T-cell (primary cell): ENCODE results near the gene AATK. TPM values are rescaled to one million over a fixed set of nuclear protein-coding genes. Genes with fewer than 3 reads are reported as not detected.

ENCODE experiments used
- ATAC-seq, 4 experiments: fragments of 200-7000 bp in 3 of 4; fragments of 150-1000 bp in 1 of 4; cut with Tn5 transposase; replicated peaks in 1 of 4; 1 replicate in 3 of 4; 2 replicates in 1 of 4; pipeline ENCODE4 v1.10.0; 2021; ENCODE audit warnings: moderate library complexity in 3 of 4, mild to moderate bottlenecking in 2 of 4, moderate number of reproducible peaks in 1 of 4
- CTCF ChIA-PET, 2 donors: fragments of 300-600 bp; sonication (Branson Sonifier 250); formaldehyde crosslinking; loops; one replicate each; lab custom pipeline; 2022; ENCODE audit warnings: antibody characterized with exemption in 2 of 2; lab: Charles Lee
- POLR2A ChIA-PET, 2 donors: fragments of 300-600 bp; sonication (Branson Sonifier 250); formaldehyde crosslinking; loops; one replicate each; lab custom pipeline; 2022; ENCODE audit warnings: antibody characterized with exemption in 2 of 2; lab: Charles Lee
- DNase-seq, 35 experiments: peaks; one replicate each; pipeline versions ENCODE4 v3.0.0 to v3.0.0-alpha.2; 2013 to 2023
- H3K27ac ChIP-seq: one replicate; pipeline ENCODE4 v1.5.1; 2013; ENCODE audit warnings: low read length
- H3K27me3 ChIP-seq, 2 experiments: replicated peaks in 1 of 2; 1 replicate in 1 of 2; 2 replicates in 1 of 2; pipeline versions ENCODE4 v1.6.1 to v1.7.0; 2013; ENCODE audit warnings: low read length in 1 of 2, mixed read lengths in 1 of 2; ENCODE audit not compliant: control insufficient read depth in 2 of 2, insufficient read depth in 2 of 2; ENCODE audit errors: extremely low read depth in 1 of 2
- H3K36me3 ChIP-seq, 2 donors: 1 replicate in 1 of 2; 2 replicates in 1 of 2; pipeline versions ENCODE4 v1.6.1 to v1.7.0; 2013; ENCODE audit warnings: low read length in 1 of 2; ENCODE audit not compliant: control insufficient read depth in 2 of 2, insufficient read depth in 1 of 2; ENCODE audit errors: extremely low read depth in 1 of 2
- H3K4me1 ChIP-seq, 2 experiments: 1 replicate in 1 of 2; 2 replicates in 1 of 2; pipeline versions ENCODE4 v1.6.1 to v1.7.0; 2013; ENCODE audit warnings: low read length in 2 of 2, mixed read lengths in 1 of 2; ENCODE audit not compliant: insufficient read depth in 2 of 2, control insufficient read depth in 1 of 2; ENCODE audit errors: extremely low read depth in 1 of 2
- H3K4me3 ChIP-seq, 2 donors: 1 replicate in 1 of 2; 2 replicates in 1 of 2; pipeline versions ENCODE4 v1.5.1 to v1.7.0; 2013; ENCODE audit warnings: mild to moderate bottlenecking in 2 of 2, low read length in 1 of 2, moderate library complexity in 1 of 2; ENCODE audit not compliant: control insufficient read depth in 1 of 2; ENCODE audit errors: extremely low read depth in 1 of 2
- H3K9me3 ChIP-seq: 2 replicates; pipeline ENCODE4 v1.7.0; 2013
- H3K27ac Mint-ChIP-seq, 2 donors: one replicate each; pipeline ENCODE4 v1.8.0; 2020 to 2021; ENCODE audit warnings: mild to moderate bottlenecking in 2 of 2, mixed read lengths in 2 of 2
- H3K27me3 Mint-ChIP-seq, 2 donors: one replicate each; pipeline ENCODE4 v1.8.0; 2021 to 2022; ENCODE audit warnings: mixed read lengths in 2 of 2
- H3K36me3 Mint-ChIP-seq: one replicate; pipeline ENCODE4 v1.8.0; 2021; ENCODE audit warnings: mixed read lengths
- H3K4me1 Mint-ChIP-seq, 3 donors: one replicate each; pipeline ENCODE4 v1.8.0; 2020 to 2022; ENCODE audit warnings: mixed read lengths in 3 of 3, mild to moderate bottlenecking in 1 of 3
- H3K4me3 Mint-ChIP-seq, 3 donors: one replicate each; pipeline ENCODE4 v1.8.0; 2020 to 2022; ENCODE audit warnings: mild to moderate bottlenecking in 3 of 3, mixed read lengths in 3 of 3, moderate library complexity in 3 of 3
- H3K9me3 Mint-ChIP-seq, 3 donors: one replicate each; pipeline ENCODE4 v1.8.0; 2020 to 2022; ENCODE audit warnings: mixed read lengths in 3 of 3
- WGBS: methylation state at CpG from one replicate; pipeline ENCODE4 v1.1.5; 2013; ENCODE audit warnings: missing lambda C conversion rate; ENCODE audit not compliant: insufficient coverage; 5-methylcytosine and 5-hydroxymethylcytosine counted together
- total RNA-seq, 35 experiments: library from RNA in 6 of 35; stranded (reverse) in 6 of 35; fragments of 120-200 nt in 1 of 35; gene quantifications; one replicate each; pipeline versions ENCODE4 v1.2.1 to v1.2.4 and lab custom pipeline; 2013 to 2026

AATK gene
- total RNA-seq, 5 donors from 2014 or later (not counting 1 experiment from before 2014, with no cell fraction given), result 0.63 to 11.1 (median 0.72) TPM

DNA sequence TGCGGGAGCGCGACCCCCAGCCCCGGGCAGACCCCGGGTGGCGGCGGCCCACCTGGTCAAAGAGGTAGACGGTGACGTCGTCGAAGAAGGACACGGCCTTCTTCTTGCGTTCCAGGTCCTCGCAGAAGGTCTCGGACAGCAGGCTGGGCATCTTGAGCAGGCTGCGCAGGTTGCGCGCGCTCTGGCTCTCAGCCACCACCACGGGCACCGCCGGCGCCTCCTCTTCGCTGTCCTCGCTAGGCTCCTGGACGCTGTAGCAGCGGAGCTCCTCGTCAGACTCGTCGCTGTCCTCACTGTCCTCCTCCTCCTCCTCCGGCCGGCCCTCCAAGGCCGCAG lies 45.9 kb downstream of the AATK start:
- Mint-ChIP-seq H3K4me3 (no peak overlapping the region), H3K27ac (no peak overlapping the region), H3K27me3 (peaks cover 0 to 4% of the 10 kb centered on the region in 2 donors), H3K36me3 (no peaks in the 10 kb centered on the region), H3K4me1 (peaks cover 0 to 6% (median 5%) of the 10 kb centered on the region in 3 donors), H3K9me3 (no peaks in the 10 kb centered on the region)
- Histone ChIP-seq H3K27ac (no peak overlapping the region), H3K4me1 (peaks cover 0 to 14% of the 10 kb centered on the region in 2 experiments), H3K9me3 (no peaks in the 10 kb centered on the region), H3K36me3 (no peaks in the 10 kb centered on the region), H3K27me3 (peaks cover 0 to 33% of the 10 kb centered on the region in 2 experiments), H3K4me3 (no peak overlapping the region)
- ChIA-PET CTCF (no interaction called here), POLR2A (no interaction called here)
- 97% methylated on average over 33 of the region's 33 CpGs for WGBS
- ATAC-seq (no peak), DNase-seq (no peak)

DNA sequence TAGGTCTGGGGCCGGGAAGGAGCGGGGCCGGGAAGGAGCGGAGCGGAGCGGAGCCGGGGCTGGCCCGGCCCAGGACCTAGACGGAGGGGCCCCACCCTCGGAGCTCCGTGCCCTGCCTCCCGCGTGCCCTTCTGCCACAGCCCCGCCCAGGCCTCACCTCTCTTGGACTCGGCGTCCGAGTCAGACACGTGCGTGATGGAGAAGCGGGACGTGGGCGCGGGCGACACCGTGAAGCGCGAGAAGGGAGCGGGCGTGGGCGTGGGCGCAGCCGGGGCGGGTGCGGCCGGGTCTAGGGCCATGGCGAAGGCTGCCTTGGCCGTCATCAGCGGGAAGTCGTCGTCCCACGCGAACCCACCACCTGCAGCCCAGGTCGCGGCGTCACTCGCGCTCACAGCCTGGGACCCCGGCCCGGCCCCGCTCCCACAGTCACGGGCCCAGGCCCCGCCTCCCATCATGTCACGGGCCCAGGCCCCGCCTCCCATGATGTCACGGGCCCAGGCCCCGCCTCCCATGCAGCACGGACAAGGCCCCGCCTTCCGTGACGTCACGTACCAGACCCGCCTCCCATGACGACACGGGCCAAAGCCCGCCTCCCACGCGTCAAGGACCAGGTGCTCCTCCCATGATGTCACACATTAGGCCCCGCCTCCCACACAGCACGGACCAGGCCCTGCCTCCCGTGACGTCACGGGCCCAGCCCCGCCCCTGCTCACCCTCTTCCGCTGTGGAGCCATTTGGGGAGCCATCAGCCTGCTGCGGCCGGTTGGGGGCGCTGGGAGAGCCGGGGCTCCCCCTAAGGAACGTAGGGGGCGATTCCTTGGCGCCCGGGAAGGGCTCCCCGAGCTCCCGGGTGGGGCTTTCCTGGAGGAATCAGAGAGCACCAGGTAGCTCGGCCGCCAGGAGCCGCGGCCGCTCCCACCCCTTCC lies 46.5 kb downstream of the AATK start:
- WGBS, result 43% methylated on average over 76 of the region's 89 CpGs
- H3K4me3 ChIP-seq, result peak overlapping the region; percentile 19 to 26
- ChIA-PET POLR2A (no interaction called here), CTCF (interaction anchor here in 1 of 2 donors (0.5 kb wide), 1 partner anchor 973 kb away, joined by 3 read pairs; no protein-coding TSS in a partner anchor)
- peaks cover 0 to 14% of the 10 kb centered on the region in 2 experiments for H3K4me1 ChIP-seq
- peak; percentile 58 to 84 (median 66) for ATAC-seq
- Mint-ChIP-seq H3K9me3 (no peaks in the 10 kb centered on the region), H3K4me3 (peak overlapping the region in 2 of 3 donors; percentile 58 to 59), H3K27ac (no peak overlapping the region), H3K27me3 (peaks cover 0 to 4% of the 10 kb centered on the region in 2 donors), H3K36me3 (no peaks in the 10 kb centered on the region), H3K4me1 (peaks cover 0 to 6% (median 5%) of the 10 kb centered on the region in 3 donors)
- H3K27me3 ChIP-seq, result peaks cover 0 to 33% of the 10 kb centered on the region in 2 experiments
- no peak overlapping the region for H3K27ac ChIP-seq
- DNase-seq, result peak; percentile 23 to 91 (median 82)
- no peaks in the 10 kb centered on the region for H3K9me3 ChIP-seq
- no peaks in the 10 kb centered on the region for H3K36me3 ChIP-seq

DNA sequence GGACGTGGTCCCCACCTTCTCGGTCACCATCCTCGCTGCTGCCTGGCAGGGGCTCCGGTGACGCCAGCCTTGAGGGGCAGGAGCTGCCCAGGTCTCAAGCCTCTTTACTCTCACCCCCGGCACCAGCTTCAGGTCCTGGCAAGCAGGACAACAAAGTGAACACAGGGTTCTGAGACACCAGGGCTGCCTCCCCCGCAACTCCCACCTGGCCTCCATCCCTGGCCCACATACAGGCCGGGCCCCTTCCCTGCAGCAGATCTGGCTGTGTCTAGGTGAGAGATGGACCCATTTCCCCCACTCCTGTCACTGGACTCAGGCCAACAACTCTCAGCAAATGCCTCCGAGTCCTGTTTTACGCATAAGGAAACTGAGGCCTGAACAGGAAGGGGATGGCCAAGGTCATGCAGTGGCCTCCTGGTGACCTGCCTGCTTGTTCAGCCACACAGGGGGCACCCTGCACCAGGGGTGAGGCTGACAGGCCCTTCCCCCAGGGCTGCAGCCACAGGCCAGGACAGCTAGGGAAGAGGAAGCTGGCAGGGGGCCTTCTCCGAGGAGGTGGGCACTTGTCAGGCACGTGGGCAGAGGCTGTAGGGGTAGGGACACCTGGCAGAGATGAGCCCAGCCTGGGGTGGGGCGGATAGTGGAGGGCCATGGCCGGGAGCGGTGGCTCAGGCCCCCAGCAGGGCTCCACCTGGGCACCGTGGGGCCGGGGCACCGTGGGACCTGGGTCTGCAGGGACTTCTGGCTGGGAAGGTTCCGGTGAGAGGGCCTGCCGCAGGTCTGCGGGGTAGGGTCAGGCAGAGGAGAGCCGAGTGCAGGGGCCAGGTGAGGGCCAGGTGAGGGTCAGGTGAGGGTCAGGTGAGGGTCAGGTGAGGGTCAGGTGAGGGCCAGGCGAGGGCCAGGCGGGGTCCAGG lies 47.5 kb downstream of the AATK start:
- Histone ChIP-seq H3K27ac (no peak overlapping the region), H3K9me3 (no peaks in the 10 kb centered on the region), H3K27me3 (peaks cover 0 to 33% of the 10 kb centered on the region in 2 experiments), H3K4me3 (peak overlapping the region in 1 of 2 donors; percentile 19), H3K4me1 (peaks cover 0 to 14% of the 10 kb centered on the region in 2 experiments), H3K36me3 (no peaks in the 10 kb centered on the region)
- 76% methylated on average over 20 of the region's 24 CpGs for WGBS
- Mint-ChIP-seq H3K9me3 (no peaks in the 10 kb centered on the region), H3K4me1 (peaks cover 0 to 6% (median 5%) of the 10 kb centered on the region in 3 donors), H3K36me3 (no peaks in the 10 kb centered on the region), H3K27me3 (peaks cover 0 to 4% of the 10 kb centered on the region in 2 donors), H3K27ac (no peak overlapping the region), H3K4me3 (peak overlapping the region in 2 of 3 donors; percentile 37 to 58)
- DNase-seq (no peak), ATAC-seq (no peak)
- ChIA-PET CTCF (no interaction called here), POLR2A (no interaction called here)

DNA sequence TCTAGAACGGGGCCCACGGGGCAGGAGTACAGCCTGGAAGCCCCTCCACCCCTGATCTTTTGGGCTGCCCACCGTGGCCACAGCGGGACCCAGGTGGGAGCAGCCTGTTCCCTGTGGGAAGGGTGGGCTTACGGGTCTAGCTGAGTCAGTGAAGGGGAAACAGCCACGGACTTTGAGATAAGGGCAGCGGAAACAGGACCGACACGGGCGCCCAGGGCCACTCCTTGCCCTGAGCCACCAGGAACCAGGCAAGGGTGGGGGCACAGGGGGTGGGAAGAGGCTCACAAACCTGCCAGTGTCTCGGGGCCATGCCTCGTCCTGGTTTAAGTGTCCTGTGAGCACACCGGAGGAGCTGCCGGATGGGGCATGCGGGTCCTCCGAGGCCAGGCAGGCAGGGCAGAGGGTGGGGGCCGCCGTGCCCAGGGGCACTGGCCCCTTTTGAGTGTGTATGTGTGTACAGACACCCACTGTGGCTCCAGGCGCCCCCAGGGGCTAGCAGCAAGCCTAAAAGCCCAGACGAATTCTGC lies 48.3 kb downstream of the AATK start:
- Mint-ChIP-seq H3K27me3 (peaks cover 0 to 4% of the 10 kb centered on the region in 2 donors), H3K4me1 (peaks cover 0 to 6% (median 5%) of the 10 kb centered on the region in 3 donors), H3K36me3 (no peaks in the 10 kb centered on the region), H3K4me3 (no peak overlapping the region), H3K9me3 (no peaks in the 10 kb centered on the region), H3K27ac (no peak overlapping the region)
- ChIA-PET POLR2A (no interaction called here), CTCF (no interaction called here)
- no peaks in the 10 kb centered on the region for H3K36me3 ChIP-seq
- peaks cover 0 to 33% of the 10 kb centered on the region in 2 experiments for H3K27me3 ChIP-seq
- DNase-seq, result no peak
- H3K4me3 ChIP-seq, result no peak overlapping the region
- 92% methylated on average over 13 of the region's 20 CpGs for WGBS
- H3K27ac ChIP-seq, result no peak overlapping the region
- no peaks in the 10 kb centered on the region for H3K9me3 ChIP-seq
- peaks cover 0 to 14% of the 10 kb centered on the region in 2 experiments for H3K4me1 ChIP-seq
- ATAC-seq, result no peak

DNA sequence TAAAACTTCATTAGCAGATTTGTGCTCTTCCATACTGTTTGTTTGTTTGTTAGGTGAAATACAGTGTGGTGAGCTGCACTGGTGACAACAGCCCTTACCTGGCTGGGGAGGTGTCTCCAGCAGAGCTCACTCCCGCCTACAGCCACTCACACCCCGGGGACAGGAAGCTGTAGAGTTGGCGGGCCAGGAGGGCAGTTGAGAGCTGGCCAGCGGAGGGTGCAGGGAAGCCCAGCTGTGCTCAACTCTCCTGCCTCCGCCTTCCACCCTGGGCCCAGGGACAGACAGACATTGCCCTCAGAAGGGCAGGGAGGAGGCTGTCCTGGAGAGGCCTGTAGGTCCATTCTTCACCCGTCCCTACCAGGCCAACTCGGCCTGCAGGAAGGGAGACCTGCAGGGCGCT lies 49.3 kb downstream of the AATK start:
- Histone ChIP-seq H3K27me3 (peaks cover 0 to 33% of the 10 kb centered on the region in 2 experiments), H3K4me1 (peaks cover 0 to 14% of the 10 kb centered on the region in 2 experiments), H3K36me3 (no peaks in the 10 kb centered on the region), H3K9me3 (no peaks in the 10 kb centered on the region), H3K27ac (no peak overlapping the region), H3K4me3 (no peak overlapping the region)
- Mint-ChIP-seq H3K4me1 (peaks cover 0 to 6% (median 5%) of the 10 kb centered on the region in 3 donors), H3K27me3 (peaks cover 0 to 4% of the 10 kb centered on the region in 2 donors), H3K36me3 (no peaks in the 10 kb centered on the region), H3K27ac (no peak overlapping the region), H3K4me3 (no peak overlapping the region), H3K9me3 (no peaks in the 10 kb centered on the region)
- DNase-seq, result no peak
- WGBS, result 65% methylated on average over 3 of the region's 8 CpGs
- ATAC-seq, result no peak
- ChIA-PET POLR2A (no interaction called here), CTCF (no interaction called here)
